ENCODE measurements around the gene NAV2. TPM values are rescaled to one million over a fixed set of nuclear protein-coding genes. Genes with fewer than 3 reads are reported as not detected.

Gene NAV2
- total and polyA plus RNA-seq, 2 experiments from 2014 or later = 26.0 to 45.0 TPM

- no peak overlapping the region for H3K27ac Mint-ChIP-seq
- H3K4me3 ChIP-seq = no peak overlapping the region
- DNase-seq (ENCODE audit: low spot score) (no peak), ATAC-seq (peak; percentile 29; the same call in 2 of the 3 replicates)
- peaks cover 26% of the 10 kb centered on the region for H3K4me1 Mint-ChIP-seq
- no peak overlapping the region for H3K4me3 Mint-ChIP-seq
- H3K27me3 Mint-ChIP-seq (ENCODE audit: insufficient read depth, low read depth, poor library complexity) = peaks cover 4% of the 10 kb centered on the region
- peaks cover 7% of the 10 kb centered on the region for H4K20me1 ChIP-seq (replicated peaks; ENCODE audit: insufficient read depth)
- TF ChIP-seq JUNB (IDR thresholded peaks at IDR 0.05; ENCODE audit: unreplicated experiment) (no peak), ETS1 (IDR thresholded peaks at IDR 0.05) (no peak), ZNF331 (CRISPR knock-in tag; IDR thresholded peaks at IDR 0.05; ENCODE audit: low read depth) (no peak), NANOG (IDR thresholded peaks at IDR 0.05; ENCODE audit: borderline replicate concordance) (no peak), STAT1 (IDR thresholded peaks at IDR 0.05; ENCODE audit: unreplicated experiment) (no peak), POLR2AphosphoS5 (IDR thresholded peaks at IDR 0.05; ENCODE audit: low read depth) (no peak), CREB1 (CRISPR knock-in tag; IDR thresholded peaks at IDR 0.05; ENCODE audit: low read depth) (no peak), ZNF114 (CRISPR knock-in tag; IDR thresholded peaks at IDR 0.05) (no peak), EZH2 (IDR thresholded peaks at IDR 0.05; ENCODE audit: low read depth, unreplicated experiment) (no peak), EZH2phosphoT487 (IDR thresholded peaks at IDR 0.05; ENCODE audit: unreplicated experiment) (no peak)
- TF ChIP-seq, protein P1, sequence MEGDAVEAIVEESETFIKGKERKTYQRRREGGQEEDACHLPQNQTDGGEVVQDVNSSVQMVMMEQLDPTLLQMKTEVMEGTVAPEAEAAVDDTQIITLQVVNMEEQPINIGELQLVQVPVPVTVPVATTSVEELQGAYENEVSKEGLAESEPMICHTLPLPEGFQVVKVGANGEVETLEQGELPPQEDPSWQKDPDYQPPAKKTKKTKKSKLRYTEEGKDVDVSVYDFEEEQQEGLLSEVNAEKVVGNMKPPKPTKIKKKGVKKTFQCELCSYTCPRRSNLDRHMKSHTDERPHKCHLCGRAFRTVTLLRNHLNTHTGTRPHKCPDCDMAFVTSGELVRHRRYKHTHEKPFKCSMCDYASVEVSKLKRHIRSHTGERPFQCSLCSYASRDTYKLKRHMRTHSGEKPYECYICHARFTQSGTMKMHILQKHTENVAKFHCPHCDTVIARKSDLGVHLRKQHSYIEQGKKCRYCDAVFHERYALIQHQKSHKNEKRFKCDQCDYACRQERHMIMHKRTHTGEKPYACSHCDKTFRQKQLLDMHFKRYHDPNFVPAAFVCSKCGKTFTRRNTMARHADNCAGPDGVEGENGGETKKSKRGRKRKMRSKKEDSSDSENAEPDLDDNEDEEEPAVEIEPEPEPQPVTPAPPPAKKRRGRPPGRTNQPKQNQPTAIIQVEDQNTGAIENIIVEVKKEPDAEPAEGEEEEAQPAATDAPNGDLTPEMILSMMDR (conservative IDR thresholded peaks at IDR 0.05; ENCODE audit: low read depth in 2 of 2) = no peak
- TF ChIP-seq, protein P2, sequence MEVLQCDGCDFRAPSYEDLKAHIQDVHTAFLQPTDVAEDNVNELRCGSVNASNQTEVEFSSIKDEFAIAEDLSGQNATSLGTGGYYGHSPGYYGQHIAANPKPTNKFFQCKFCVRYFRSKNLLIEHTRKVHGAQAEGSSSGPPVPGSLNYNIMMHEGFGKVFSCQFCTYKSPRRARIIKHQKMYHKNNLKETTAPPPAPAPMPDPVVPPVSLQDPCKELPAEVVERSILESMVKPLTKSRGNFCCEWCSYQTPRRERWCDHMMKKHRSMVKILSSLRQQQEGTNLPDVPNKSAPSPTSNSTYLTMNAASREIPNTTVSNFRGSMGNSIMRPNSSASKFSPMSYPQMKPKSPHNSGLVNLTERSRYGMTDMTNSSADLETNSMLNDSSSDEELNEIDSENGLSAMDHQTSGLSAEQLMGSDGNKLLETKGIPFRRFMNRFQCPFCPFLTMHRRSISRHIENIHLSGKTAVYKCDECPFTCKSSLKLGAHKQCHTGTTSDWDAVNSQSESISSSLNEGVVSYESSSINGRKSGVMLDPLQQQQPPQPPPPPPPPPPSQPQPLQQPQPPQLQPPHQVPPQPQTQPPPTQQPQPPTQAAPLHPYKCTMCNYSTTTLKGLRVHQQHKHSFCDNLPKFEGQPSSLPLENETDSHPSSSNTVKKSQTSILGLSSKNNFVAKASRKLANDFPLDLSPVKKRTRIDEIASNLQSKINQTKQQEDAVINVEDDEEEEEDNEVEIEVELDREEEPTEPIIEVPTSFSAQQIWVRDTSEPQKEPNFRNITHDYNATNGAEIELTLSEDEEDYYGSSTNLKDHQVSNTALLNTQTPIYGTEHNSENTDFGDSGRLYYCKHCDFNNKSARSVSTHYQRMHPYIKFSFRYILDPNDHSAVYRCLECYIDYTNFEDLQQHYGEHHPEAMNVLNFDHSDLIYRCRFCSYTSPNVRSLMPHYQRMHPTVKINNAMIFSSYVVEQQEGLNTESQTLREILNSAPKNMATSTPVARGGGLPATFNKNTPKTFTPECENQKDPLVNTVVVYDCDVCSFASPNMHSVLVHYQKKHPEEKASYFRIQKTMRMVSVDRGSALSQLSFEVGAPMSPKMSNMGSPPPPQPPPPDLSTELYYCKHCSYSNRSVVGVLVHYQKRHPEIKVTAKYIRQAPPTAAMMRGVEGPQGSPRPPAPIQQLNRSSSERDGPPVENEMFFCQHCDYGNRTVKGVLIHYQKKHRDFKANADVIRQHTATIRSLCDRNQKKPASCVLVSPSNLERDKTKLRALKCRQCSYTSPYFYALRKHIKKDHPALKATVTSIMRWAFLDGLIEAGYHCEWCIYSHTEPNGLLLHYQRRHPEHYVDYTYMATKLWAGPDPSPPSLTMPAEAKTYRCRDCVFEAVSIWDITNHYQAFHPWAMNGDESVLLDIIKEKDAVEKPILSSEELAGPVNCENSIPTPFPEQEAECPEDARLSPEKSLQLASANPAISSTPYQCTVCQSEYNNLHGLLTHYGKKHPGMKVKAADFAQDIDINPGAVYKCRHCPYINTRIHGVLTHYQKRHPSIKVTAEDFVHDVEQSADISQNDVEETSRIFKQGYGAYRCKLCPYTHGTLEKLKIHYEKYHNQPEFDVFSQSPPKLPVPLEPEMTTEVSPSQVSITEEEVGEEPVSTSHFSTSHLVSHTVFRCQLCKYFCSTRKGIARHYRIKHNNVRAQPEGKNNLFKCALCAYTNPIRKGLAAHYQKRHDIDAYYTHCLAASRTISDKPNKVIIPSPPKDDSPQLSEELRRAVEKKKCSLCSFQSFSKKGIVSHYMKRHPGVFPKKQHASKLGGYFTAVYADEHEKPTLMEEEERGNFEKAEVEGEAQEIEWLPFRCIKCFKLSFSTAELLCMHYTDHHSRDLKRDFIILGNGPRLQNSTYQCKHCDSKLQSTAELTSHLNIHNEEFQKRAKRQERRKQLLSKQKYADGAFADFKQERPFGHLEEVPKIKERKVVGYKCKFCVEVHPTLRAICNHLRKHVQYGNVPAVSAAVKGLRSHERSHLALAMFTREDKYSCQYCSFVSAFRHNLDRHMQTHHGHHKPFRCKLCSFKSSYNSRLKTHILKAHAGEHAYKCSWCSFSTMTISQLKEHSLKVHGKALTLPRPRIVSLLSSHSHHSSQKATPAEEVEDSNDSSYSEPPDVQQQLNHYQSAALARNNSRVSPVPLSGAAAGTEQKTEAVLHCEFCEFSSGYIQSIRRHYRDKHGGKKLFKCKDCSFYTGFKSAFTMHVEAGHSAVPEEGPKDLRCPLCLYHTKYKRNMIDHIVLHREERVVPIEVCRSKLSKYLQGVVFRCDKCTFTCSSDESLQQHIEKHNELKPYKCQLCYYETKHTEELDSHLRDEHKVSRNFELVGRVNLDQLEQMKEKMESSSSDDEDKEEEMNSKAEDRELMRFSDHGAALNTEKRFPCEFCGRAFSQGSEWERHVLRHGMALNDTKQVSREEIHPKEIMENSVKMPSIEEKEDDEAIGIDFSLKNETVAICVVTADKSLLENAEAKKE (CRISPR knock-in tag; IDR thresholded peaks at IDR 0.05) = no peak
- TF ChIP-seq, protein P3, sequence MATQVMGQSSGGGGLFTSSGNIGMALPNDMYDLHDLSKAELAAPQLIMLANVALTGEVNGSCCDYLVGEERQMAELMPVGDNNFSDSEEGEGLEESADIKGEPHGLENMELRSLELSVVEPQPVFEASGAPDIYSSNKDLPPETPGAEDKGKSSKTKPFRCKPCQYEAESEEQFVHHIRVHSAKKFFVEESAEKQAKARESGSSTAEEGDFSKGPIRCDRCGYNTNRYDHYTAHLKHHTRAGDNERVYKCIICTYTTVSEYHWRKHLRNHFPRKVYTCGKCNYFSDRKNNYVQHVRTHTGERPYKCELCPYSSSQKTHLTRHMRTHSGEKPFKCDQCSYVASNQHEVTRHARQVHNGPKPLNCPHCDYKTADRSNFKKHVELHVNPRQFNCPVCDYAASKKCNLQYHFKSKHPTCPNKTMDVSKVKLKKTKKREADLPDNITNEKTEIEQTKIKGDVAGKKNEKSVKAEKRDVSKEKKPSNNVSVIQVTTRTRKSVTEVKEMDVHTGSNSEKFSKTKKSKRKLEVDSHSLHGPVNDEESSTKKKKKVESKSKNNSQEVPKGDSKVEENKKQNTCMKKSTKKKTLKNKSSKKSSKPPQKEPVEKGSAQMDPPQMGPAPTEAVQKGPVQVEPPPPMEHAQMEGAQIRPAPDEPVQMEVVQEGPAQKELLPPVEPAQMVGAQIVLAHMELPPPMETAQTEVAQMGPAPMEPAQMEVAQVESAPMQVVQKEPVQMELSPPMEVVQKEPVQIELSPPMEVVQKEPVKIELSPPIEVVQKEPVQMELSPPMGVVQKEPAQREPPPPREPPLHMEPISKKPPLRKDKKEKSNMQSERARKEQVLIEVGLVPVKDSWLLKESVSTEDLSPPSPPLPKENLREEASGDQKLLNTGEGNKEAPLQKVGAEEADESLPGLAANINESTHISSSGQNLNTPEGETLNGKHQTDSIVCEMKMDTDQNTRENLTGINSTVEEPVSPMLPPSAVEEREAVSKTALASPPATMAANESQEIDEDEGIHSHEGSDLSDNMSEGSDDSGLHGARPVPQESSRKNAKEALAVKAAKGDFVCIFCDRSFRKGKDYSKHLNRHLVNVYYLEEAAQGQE (IDR thresholded peaks at IDR 0.05; ENCODE audit: unreplicated experiment) = no peak
- no peak overlapping the region for H3K27ac ChIP-seq (ENCODE audit: low read depth)
- H3K4me1 ChIP-seq (ENCODE audit: insufficient read depth) = peaks cover 4% of the 10 kb centered on the region
- H3K36me3 Mint-ChIP-seq (ENCODE audit: low read depth) = 0 out of 3 replicates have a peak, but pooled peaks cover 3% of the 10 kb centered on the region
- H3K9me3 Mint-ChIP-seq = no peaks in the 10 kb centered on the region
- H3K27me3 ChIP-seq (ENCODE audit: insufficient read depth) = no peaks in the 10 kb centered on the region
- no peak overlapping the region for H2AFZ ChIP-seq
- H3F3A ChIP-seq (replicated peaks; ENCODE audit: low read depth) = no peaks in the 10 kb centered on the region
- no peaks in the 10 kb centered on the region for H3K36me3 ChIP-seq (ENCODE audit: insufficient read depth)
- H3K4me2 ChIP-seq = no peak overlapping the region
- no peaks in the 10 kb centered on the region; the same call in 1 of the 2 replicates for H3K79me2 ChIP-seq (replicated peaks; ENCODE audit: insufficient read depth)
- no peaks in the 10 kb centered on the region for H3K9me2 ChIP-seq (ENCODE audit: insufficient read depth)
Measured at GRCh38 chr11:19976281-19976941, 263.8 kb downstream of the NAV2 start.

Data from GM23338 (cell line).